ACC112 (cell line): ENCODE results near the gene OPRL1.

Source experiments
- H2AFZ ChIP-seq: fragments of 200-600 bp; sonication (generic); one replicate; pipeline ENCODE4 v1.6.0; 2017; ENCODE audit warnings: antibody characterized with exemption, low read length; ENCODE audit not compliant: unreplicated experiment
- H3K27ac ChIP-seq: fragments of 200-600 bp; sonication (generic); 2 replicates; pipeline ENCODE4 v1.5.1; 2014; ENCODE audit warnings: low read depth, mild to moderate bottlenecking, antibody characterized with exemption, low read length, moderate library complexity
- H3K27me3 ChIP-seq: fragments of 200-600 bp; sonication (generic); 2 replicates; pipeline ENCODE4 v1.6.1; 2014; ENCODE audit warnings: mild to moderate bottlenecking, antibody characterized with exemption, low read length, moderate library complexity, mixed read lengths; ENCODE audit not compliant: insufficient read depth
- H3K36me3 ChIP-seq: fragments of 200-600 bp; sonication (generic); 2 replicates; pipeline ENCODE4 v1.6.1; 2016; ENCODE audit warnings: mild to moderate bottlenecking, antibody characterized with exemption, low read length, moderate library complexity, mixed read lengths; ENCODE audit not compliant: insufficient read depth
- H3K4me1 ChIP-seq: fragments of 200-600 bp; sonication (generic); one replicate; pipeline ENCODE4 v1.6.1; 2016; ENCODE audit warnings: low read length, mixed read lengths; ENCODE audit not compliant: insufficient read depth, unreplicated experiment, control insufficient read depth
- H3K4me3 ChIP-seq: fragments of 200-600 bp; sonication (generic); 2 replicates; pipeline ENCODE4 v1.5.1; 2014; ENCODE audit warnings: mild to moderate bottlenecking, low read depth, low read length
- H3K79me2 ChIP-seq: fragments of 200-600 bp; sonication (generic); one replicate; pipeline ENCODE4 v1.6.0; 2016; ENCODE audit warnings: low read length; ENCODE audit not compliant: control insufficient read depth, unreplicated experiment, insufficient read depth

Gene OPRL1

DNA sequence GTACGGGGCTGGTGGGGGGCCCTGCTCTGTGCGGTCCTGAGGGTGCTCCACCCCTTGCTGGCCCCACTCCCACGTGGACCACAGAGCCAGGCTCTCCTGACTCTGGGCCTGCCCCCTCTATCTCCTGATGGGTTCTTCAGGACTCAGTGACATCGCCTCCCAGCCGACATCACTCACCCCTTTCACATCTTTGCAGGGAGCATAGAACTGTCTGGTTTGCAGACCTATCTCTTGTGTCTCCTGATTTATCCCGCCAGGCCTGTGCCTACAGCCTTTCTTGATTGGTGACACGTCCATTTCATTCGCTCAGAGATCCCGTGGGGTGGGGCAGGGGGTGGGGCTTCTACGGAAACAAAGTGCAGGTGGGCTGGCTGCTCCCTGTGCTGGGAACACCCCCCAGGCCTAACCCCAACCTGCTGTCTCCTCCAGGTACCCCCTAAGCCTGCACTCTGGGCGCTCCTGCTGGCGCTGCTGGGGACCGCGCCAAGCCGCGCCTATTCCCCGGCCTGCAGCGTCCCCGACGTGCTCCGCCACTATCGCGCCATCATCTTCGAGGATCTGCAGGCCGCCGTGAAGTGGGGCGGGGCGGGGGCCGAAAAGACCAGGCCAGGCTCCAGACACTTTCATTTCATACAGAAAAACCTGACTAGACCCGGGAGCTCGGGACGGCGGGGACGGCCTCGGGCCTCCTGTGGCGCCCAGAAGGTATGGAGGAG, 42.2 kb upstream of the OPRL1 start:
- no peak overlapping the region for H3K4me3 ChIP-seq
- no peak overlapping the region for H2AFZ ChIP-seq
- no peak overlapping the region for H3K27ac ChIP-seq

DNA sequence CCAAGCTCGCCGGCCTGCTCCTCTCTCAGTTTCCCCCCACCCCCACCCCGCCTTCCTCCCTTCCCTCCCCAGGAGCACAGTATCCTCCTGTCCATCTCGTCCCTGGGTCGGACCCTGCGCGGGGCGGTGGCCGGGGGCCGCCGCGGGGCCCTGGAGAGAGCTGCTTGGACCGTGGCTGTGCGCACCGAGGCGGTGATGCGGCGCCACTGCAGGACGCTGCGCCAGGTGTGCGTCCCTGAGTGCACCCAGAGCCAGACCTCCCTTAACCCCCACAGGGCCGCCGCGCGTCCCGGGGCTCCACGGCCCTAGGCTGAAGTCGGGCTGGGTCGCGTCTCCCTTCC, 41.7 kb upstream of the OPRL1 start:
- Histone ChIP-seq H3K27me3 (peaks cover 39% of the 10 kb centered on the region), H3K4me3 (peak overlapping the region; percentile 66), H3K4me1 (peaks cover 4% of the 10 kb centered on the region), H3K36me3 (no peaks in the 10 kb centered on the region), H2AFZ (no peak overlapping the region), H3K79me2 (no peaks in the 10 kb centered on the region), H3K27ac (no peak overlapping the region)

More for the DNA sequence above, 42.2 kb upstream of the OPRL1 start:
- Histone ChIP-seq H3K27me3 (peaks cover 39% of the 10 kb centered on the region), H3K36me3 (no peaks in the 10 kb centered on the region), H3K79me2 (no peaks in the 10 kb centered on the region), H3K4me1 (peaks cover 4% of the 10 kb centered on the region)

DNA sequence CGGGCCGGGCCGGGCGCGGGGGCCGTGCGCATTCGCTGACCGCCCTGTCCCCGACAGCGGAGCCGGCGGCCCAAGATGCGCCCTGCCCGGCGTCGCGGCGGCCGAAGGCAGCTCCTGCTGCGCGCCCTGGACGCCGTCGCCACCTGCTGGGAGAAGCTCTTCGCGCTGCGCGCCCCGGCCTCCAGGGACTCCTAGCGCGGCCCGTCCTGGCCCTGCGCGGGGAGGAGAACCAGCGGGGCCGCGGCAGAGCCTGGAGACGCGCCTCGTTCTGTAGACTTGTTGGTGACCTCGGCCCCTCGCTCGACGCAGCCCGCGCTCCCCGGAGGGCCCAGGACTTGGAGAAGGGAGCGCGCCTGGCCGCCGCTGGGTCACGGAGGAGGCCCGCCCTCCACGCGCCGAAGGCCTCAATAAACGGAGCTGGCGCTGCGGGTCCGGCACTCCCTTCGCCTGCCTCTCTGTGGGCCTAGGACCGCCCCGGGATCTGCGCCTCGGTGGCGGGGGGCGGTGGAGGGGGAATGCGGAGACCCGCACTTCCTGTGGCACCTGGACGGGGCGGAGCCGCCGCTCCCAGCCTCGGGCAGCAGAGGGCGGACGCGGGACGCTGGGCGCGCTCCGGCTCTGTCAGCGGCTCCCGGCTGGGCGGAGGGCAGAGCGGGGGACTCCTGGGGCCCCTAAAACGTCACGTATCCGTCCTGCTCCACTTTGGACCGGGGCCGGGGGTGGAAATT, 41.2 kb upstream of the OPRL1 start:
- no peaks in the 10 kb centered on the region for H3K79me2 ChIP-seq
- H3K27ac ChIP-seq = no peak overlapping the region
- H2AFZ ChIP-seq = no peak overlapping the region
- no peaks in the 10 kb centered on the region for H3K36me3 ChIP-seq
- peak overlapping the region; percentile 66 for H3K4me3 ChIP-seq
- peaks cover 39% of the 10 kb centered on the region for H3K27me3 ChIP-seq
- H3K4me1 ChIP-seq = peaks cover 4% of the 10 kb centered on the region

DNA sequence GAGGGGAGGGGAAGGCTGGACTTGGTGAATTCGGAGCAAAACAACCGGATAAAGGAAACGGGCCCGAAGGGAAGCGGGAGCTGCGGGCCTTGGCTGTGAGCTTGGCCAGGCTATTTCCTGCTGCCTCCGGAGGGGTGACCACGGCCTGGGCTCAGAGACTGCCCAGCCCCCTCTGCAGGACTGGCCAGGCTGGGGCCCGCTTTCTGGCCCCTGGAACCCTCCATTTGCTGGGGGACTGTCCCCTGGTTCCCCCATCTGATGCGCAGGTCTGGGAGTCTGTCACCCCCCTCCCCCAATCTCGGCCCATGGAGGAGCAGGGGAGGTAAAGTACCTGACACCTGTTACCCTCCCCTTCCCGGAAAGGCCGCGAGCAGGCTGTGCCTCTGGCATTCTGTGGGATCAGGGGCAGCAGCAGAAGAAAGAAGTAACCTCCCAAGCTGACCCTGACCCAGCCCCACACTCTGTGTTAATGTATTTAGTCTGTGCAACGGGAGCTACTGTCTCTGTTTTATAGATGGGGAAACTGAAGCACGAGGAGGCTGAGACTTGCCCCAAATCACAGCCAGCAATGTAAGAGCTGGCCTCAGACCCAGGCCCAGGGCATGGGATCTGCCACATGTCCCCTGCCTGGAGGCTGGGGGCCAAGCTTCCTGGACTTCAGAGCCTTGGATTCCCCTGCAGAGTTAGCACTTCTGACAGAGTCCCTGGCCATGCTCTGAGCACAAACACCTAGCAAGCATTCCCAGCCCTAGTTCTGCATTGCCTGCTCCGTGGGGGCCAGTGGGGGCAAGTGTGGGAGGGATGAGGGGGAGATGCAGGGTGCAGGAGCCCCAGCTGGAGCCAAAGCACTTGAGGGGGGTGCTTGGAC, 40.4 kb upstream of the OPRL1 start:
- H3K4me3 ChIP-seq = peak overlapping the region; percentile 66

GRCh38 chr20:64040231-64041039, 39.4 kb upstream of the OPRL1 start:
- no peaks in the 10 kb centered on the region for H3K36me3 ChIP-seq
- H2AFZ ChIP-seq = no peak overlapping the region
- H3K27me3 ChIP-seq = peaks cover 39% of the 10 kb centered on the region
- no peak overlapping the region for H3K27ac ChIP-seq
- H3K4me1 ChIP-seq = peaks cover 16% of the 10 kb centered on the region
- H3K79me2 ChIP-seq = no peaks in the 10 kb centered on the region
- no peak overlapping the region for H3K4me3 ChIP-seq

More for the DNA sequence above, 40.4 kb upstream of the OPRL1 start:
- Histone ChIP-seq H3K27me3 (peaks cover 39% of the 10 kb centered on the region), H3K4me1 (peaks cover 7% of the 10 kb centered on the region), H2AFZ (no peak overlapping the region), H3K27ac (no peak overlapping the region), H3K36me3 (no peaks in the 10 kb centered on the region), H3K79me2 (no peaks in the 10 kb centered on the region)

- no peaks in the 10 kb centered on the region for H3K79me2 ChIP-seq
- peaks cover 16% of the 10 kb centered on the region for H3K4me1 ChIP-seq
- H3K4me3 ChIP-seq = peak overlapping the region; percentile 70; the same call in 1 of the 2 replicates
- no peak overlapping the region for H3K27ac ChIP-seq
- H3K27me3 ChIP-seq = peaks cover 40% of the 10 kb centered on the region
- H3K36me3 ChIP-seq = no peaks in the 10 kb centered on the region
- no peak overlapping the region for H2AFZ ChIP-seq
Measured at GRCh38 chr20:64041040-64041780, 38.7 kb upstream of the OPRL1 start.

GRCh38 chr20:64041781-64042053, 38.2 kb upstream of the OPRL1 start:
- no peak overlapping the region for H2AFZ ChIP-seq
- H3K4me3 ChIP-seq = peak overlapping the region; percentile 70; the same call in 1 of the 2 replicates
- H3K4me1 ChIP-seq = peaks cover 16% of the 10 kb centered on the region
- peaks cover 43% of the 10 kb centered on the region for H3K27me3 ChIP-seq
- H3K27ac ChIP-seq = no peak overlapping the region
- H3K36me3 ChIP-seq = no peaks in the 10 kb centered on the region
- no peaks in the 10 kb centered on the region for H3K79me2 ChIP-seq

DNA sequence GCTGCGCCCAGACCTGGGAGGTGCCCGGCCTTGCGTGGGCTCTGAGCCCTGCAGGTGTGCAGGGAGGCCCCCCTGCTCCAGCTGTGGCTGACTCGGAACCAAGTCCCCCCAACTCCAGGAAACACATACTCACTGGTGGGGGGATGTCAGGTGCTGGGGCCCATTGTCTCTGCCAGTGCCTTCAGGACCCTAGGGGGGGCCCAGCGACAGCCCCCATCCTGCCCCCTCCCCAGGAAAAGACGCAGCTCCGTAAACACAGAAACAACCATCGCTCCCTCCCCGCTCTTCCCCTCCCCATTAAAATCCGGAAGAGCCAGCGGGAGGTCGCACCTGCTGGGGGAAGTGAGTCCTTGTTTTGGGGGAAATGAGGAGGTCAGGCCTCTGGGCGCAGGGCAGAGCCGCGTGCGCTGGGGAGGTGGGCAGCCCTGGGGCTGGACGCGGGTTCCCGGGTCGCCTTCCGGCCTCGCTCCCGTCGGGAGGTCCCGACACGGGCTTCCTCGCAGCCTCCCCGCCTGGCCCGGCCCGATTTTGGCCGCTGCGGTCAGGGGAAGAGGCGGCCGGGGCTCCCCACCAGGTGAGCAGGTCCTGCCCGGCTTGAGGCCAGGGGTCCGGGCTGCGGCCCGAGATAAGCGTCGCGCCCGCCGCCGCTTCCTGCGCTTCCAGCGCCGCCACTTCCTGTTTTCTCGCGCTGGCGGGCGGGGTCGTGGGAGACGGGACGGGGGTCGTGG, 37.7 kb upstream of the OPRL1 start:
- Histone ChIP-seq H3K4me3 (peak overlapping the region; percentile 70), H3K27ac (no peak overlapping the region), H2AFZ (no peak overlapping the region), H3K4me1 (peaks cover 16% of the 10 kb centered on the region), H3K36me3 (no peaks in the 10 kb centered on the region), H3K27me3 (peaks cover 44% of the 10 kb centered on the region), H3K79me2 (no peaks in the 10 kb centered on the region)

- no peak overlapping the region for H3K27ac ChIP-seq
- H3K79me2 ChIP-seq = no peaks in the 10 kb centered on the region
- H3K27me3 ChIP-seq = peaks cover 47% of the 10 kb centered on the region
- H3K4me3 ChIP-seq = no peak overlapping the region
- H2AFZ ChIP-seq = no peak overlapping the region
- peaks cover 16% of the 10 kb centered on the region for H3K4me1 ChIP-seq
- no peaks in the 10 kb centered on the region for H3K36me3 ChIP-seq
Measured at GRCh38 chr20:64043768-64044167, 36.1 kb upstream of the OPRL1 start.
